ENCODE results near the gene TOMT.

The TOMT gene

GRCh38 chr11:72098741-72099140 lies 7.0 kb upstream of the TOMT start:
- no peak for ATAC-seq
- TF ChIP-seq ESRRG (CRISPR knock-in tag; IDR thresholded peaks at IDR 0.05) = no peak
- TF ChIP-seq ZNF8 (CRISPR knock-in tag; IDR thresholded peaks at IDR 0.05) = no peak
- TF ChIP-seq GLIS3 (CRISPR knock-in tag; IDR thresholded peaks at IDR 0.05) = no peak
- TF ChIP-seq, protein P1, sequence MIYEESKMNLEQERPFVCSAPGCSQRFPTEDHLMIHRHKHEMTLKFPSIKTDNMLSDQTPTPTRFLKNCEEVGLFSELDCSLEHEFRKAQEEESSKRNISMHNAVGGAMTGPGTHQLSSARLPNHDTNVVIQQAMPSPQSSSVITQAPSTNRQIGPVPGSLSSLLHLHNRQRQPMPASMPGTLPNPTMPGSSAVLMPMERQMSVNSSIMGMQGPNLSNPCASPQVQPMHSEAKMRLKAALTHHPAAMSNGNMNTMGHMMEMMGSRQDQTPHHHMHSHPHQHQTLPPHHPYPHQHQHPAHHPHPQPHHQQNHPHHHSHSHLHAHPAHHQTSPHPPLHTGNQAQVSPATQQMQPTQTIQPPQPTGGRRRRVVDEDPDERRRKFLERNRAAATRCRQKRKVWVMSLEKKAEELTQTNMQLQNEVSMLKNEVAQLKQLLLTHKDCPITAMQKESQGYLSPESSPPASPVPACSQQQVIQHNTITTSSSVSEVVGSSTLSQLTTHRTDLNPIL (CRISPR knock-in tag; IDR thresholded peaks at IDR 0.05; ENCODE audit: low read depth) = no peak
- TF ChIP-seq SNAI2 (CRISPR knock-in tag; IDR thresholded peaks at IDR 0.05) = no peak
- TF ChIP-seq RARB (CRISPR knock-in tag; IDR thresholded peaks at IDR 0.05) = no peak
- TF ChIP-seq, protein P2, sequence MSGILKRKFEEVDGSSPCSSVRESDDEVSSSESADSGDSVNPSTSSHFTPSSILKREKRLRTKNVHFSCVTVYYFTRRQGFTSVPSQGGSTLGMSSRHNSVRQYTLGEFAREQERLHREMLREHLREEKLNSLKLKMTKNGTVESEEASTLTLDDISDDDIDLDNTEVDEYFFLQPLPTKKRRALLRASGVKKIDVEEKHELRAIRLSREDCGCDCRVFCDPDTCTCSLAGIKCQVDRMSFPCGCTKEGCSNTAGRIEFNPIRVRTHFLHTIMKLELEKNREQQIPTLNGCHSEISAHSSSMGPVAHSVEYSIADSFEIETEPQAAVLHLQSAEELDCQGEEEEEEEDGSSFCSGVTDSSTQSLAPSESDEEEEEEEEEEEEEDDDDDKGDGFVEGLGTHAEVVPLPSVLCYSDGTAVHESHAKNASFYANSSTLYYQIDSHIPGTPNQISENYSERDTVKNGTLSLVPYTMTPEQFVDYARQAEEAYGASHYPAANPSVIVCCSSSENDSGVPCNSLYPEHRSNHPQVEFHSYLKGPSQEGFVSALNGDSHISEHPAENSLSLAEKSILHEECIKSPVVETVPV (CRISPR knock-in tag; IDR thresholded peaks at IDR 0.05) = no peak
- TF ChIP-seq ZFP3 (CRISPR knock-in tag; IDR thresholded peaks at IDR 0.05) = no peak
- no peak for TF ChIP-seq TCF4 (CRISPR knock-in tag; IDR thresholded peaks at IDR 0.05; ENCODE audit: borderline replicate concordance)
- no peak for TF ChIP-seq POU6F1 (CRISPR knock-in tag; IDR thresholded peaks at IDR 0.05; ENCODE audit: borderline replicate concordance, low read depth)
- TF ChIP-seq ZNF70 (CRISPR knock-in tag; IDR thresholded peaks at IDR 0.05) = no peak
- TF ChIP-seq ARNTL (CRISPR knock-in tag; IDR thresholded peaks at IDR 0.05; ENCODE audit: borderline replicate concordance, low read depth) = no peak
- TF ChIP-seq ISL1 (CRISPR knock-in tag; IDR thresholded peaks at IDR 0.05) = no peak
- no peak for TF ChIP-seq PPARA (CRISPR knock-in tag; IDR thresholded peaks at IDR 0.05; ENCODE audit: borderline replicate concordance)
- no peak for TF ChIP-seq TOX (CRISPR knock-in tag; IDR thresholded peaks at IDR 0.05; ENCODE audit: borderline replicate concordance)
- TF ChIP-seq CSDC2 (CRISPR knock-in tag; IDR thresholded peaks at IDR 0.05) = no peak
- TF ChIP-seq BACH2 (CRISPR knock-in tag; IDR thresholded peaks at IDR 0.05; ENCODE audit: borderline replicate concordance) = no peak
- no peak for TF ChIP-seq ZC3H10 (CRISPR knock-in tag; IDR thresholded peaks at IDR 0.05)
- TF ChIP-seq, protein P3, sequence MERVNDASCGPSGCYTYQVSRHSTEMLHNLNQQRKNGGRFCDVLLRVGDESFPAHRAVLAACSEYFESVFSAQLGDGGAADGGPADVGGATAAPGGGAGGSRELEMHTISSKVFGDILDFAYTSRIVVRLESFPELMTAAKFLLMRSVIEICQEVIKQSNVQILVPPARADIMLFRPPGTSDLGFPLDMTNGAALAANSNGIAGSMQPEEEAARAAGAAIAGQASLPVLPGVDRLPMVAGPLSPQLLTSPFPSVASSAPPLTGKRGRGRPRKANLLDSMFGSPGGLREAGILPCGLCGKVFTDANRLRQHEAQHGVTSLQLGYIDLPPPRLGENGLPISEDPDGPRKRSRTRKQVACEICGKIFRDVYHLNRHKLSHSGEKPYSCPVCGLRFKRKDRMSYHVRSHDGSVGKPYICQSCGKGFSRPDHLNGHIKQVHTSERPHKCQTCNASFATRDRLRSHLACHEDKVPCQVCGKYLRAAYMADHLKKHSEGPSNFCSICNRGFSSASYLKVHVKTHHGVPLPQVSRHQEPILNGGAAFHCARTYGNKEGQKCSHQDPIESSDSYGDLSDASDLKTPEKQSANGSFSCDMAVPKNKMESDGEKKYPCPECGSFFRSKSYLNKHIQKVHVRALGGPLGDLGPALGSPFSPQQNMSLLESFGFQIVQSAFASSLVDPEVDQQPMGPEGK (CRISPR knock-in tag; IDR thresholded peaks at IDR 0.05; ENCODE audit: borderline replicate concordance) = no peak

DNA sequence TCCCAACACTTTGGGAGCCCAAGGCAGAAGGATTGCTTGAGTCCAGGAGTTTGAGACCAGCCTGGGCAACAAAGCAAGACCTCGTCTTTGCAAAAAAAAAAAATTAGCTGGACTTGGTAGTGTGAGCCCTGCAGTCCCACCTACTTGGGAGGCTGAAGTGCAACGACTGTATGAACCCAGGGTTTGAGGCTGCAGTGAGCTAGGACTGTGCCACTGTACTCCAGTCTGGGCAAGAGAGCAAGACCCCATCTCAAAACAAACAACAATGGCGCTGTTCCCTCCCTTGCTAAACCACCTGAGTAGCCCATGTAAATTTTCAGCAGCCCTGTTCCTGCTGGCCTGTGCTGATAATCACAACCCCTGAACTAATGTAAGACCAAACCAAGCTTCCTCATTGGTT lies 5.7 kb upstream of the TOMT start:
- no peak for TF ChIP-seq ZNF8 (CRISPR knock-in tag; IDR thresholded peaks at IDR 0.05)
- no peak for TF ChIP-seq GLIS3 (CRISPR knock-in tag; IDR thresholded peaks at IDR 0.05)
- TF ChIP-seq SNAI2 (CRISPR knock-in tag; IDR thresholded peaks at IDR 0.05) = no peak
- no peak for TF ChIP-seq BACH2 (CRISPR knock-in tag; IDR thresholded peaks at IDR 0.05; ENCODE audit: borderline replicate concordance)
- no peak for TF ChIP-seq TOX (CRISPR knock-in tag; IDR thresholded peaks at IDR 0.05; ENCODE audit: borderline replicate concordance)
- TF ChIP-seq, protein P1 (CRISPR knock-in tag; IDR thresholded peaks at IDR 0.05; ENCODE audit: low read depth) = no peak
- no peak for TF ChIP-seq ESRRG (CRISPR knock-in tag; IDR thresholded peaks at IDR 0.05)
- TF ChIP-seq, protein P2 (CRISPR knock-in tag; IDR thresholded peaks at IDR 0.05) = no peak
- TF ChIP-seq ZC3H10 (CRISPR knock-in tag; IDR thresholded peaks at IDR 0.05) = no peak
- no peak for TF ChIP-seq ISL1 (CRISPR knock-in tag; IDR thresholded peaks at IDR 0.05)
- TF ChIP-seq ZNF70 (CRISPR knock-in tag; IDR thresholded peaks at IDR 0.05) = no peak
- no peak for ATAC-seq

DNA sequence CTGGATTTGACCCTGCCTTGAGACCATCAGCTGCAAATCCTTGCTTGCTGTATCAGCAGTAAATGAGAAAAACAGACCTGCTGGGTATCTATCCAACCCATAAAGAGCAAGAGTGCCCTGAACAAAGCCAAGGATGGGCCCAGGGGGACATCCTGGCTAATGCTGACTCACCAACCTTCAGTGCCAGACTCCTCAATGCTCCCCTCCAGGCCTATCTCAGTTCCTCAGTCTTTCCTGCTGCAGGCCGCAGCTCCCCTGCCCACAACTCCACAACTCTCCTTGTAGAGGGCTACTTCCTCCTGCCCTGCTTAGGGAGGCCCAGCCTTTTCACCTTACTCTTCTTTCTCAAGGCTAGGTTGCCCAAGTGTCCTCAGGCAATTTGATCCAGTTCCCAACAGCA lies 5.3 kb upstream of the TOMT start:
- ATAC-seq = no peak
- TF ChIP-seq, protein P4, sequence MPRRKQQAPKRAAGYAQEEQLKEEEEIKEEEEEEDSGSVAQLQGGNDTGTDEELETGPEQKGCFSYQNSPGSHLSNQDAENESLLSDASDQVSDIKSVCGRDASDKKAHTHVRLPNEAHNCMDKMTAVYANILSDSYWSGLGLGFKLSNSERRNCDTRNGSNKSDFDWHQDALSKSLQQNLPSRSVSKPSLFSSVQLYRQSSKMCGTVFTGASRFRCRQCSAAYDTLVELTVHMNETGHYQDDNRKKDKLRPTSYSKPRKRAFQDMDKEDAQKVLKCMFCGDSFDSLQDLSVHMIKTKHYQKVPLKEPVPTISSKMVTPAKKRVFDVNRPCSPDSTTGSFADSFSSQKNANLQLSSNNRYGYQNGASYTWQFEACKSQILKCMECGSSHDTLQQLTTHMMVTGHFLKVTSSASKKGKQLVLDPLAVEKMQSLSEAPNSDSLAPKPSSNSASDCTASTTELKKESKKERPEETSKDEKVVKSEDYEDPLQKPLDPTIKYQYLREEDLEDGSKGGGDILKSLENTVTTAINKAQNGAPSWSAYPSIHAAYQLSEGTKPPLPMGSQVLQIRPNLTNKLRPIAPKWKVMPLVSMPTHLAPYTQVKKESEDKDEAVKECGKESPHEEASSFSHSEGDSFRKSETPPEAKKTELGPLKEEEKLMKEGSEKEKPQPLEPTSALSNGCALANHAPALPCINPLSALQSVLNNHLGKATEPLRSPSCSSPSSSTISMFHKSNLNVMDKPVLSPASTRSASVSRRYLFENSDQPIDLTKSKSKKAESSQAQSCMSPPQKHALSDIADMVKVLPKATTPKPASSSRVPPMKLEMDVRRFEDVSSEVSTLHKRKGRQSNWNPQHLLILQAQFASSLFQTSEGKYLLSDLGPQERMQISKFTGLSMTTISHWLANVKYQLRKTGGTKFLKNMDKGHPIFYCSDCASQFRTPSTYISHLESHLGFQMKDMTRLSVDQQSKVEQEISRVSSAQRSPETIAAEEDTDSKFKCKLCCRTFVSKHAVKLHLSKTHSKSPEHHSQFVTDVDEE (CRISPR knock-in tag; IDR thresholded peaks at IDR 0.05) = no peak
- TF ChIP-seq GLIS3 (CRISPR knock-in tag; IDR thresholded peaks at IDR 0.05) (no peak), OSR1 (CRISPR knock-in tag; IDR thresholded peaks at IDR 0.05) (no peak), ZFP3 (CRISPR knock-in tag; IDR thresholded peaks at IDR 0.05) (no peak)
- TF ChIP-seq, protein P3 (CRISPR knock-in tag; IDR thresholded peaks at IDR 0.05; ENCODE audit: borderline replicate concordance) = no peak
- TF ChIP-seq, protein P2 (CRISPR knock-in tag; IDR thresholded peaks at IDR 0.05) = no peak

Data from SK-N-SH treated with all-trans-retinoic acid at 6 μM for 48 hours (cell line).